Activated CD4-positive, alpha-beta T cell treated with anti-CD3 and anti-CD28 coated beads, Interleukin-10, Interleukin-2, amounts not matched to agents 100 ng/mL and 50 ng/mL, durations not matched to agents 16 hours and 8 hours (primary cell): Measurements from ENCODE around the gene OSBPL2.

Source experiments
- DNase-seq: peaks from one replicate; pipeline ENCODE4 v3.0.0-alpha.2; 2020

OSBPL2 gene

GRCh38 chr20:62236766-62237513 is 1.4 kb upstream of the OSBPL2 start:
- DNase-seq: no peak

DNA sequence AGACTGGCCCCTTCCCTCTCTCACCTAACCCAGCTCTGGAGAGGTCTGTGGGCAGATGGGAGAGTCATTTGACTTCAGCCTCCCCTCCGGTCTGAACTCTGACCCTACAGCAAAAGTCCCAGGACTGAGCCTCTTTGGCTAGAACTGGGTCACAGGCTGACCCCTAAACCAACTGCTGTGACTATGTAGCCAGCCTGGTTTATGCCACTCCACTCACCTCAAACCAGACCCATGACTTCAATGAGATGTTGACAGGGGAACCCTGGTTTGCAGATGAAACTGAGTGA is 864 bp upstream of the OSBPL2 start:
- DNase-seq: no peak

- DNase-seq: no peak
These were observed 402 bp downstream of the OSBPL2 start for GRCh38 chr20:62238569-62239277.

DNA sequence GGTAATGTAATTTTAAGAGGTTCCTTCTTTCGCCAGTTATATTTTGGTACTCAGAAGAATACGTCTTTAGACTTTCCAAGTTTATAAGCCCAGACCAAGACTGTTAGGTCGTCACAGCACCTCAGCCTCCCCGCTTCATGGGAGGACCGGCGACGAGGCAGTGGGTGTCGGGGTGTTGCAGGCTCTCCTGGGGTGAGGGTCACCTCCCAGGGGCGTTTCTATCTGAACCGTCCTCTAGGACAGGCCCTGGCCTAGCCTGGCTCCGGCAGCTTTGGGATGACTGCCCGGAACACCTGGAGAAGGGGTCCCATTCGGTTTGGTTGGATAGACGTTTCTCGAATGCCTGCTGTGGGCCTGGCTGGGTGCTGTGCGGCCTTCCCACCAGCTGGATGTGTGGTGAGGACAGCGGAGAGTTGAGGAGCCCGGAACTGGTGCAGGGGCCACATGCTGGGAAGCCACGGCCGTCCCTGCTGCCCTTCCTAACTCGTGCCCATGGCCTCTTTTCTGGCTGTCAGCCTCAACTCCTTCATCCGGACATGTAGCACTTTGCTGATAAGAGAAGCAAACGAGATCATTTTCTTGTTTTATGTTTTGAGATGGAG is 1.1 kb downstream of the OSBPL2 start:
- no peak for DNase-seq

DNA sequence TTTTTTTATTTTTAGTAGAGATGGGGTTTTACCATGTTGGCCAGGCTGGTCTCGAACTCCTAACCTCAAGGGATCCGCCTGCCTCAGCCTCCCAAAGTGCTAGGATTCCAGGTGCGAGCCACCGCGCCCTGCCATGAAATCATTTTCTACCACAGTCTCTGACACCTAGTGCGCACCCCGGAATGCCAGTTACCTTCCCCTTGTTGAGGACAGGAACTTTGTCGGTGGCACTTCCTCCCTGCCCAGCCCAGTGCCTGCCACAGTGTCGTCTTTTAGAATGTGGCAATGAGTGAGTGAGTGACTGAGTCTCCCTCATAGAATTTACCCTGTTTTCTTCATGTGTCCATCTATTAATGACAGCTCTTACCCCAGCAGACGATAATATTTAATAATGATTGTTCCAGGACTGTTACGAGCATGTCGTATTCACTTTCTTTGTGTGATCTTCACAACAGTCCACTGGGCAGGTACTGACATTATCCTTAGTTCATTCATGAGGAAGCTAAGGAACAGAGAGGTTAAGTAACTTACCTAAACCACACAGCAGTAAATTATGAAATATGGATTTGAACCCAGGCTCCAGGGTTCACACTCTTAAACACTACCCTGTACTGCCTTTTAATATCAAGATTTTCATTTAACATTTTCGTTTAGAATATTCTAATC is 1.8 kb downstream of the OSBPL2 start:
- no peak for DNase-seq

GRCh38 chr20:62241506-62241905 is 3.2 kb downstream of the OSBPL2 start:
- DNase-seq: no peak

DNA sequence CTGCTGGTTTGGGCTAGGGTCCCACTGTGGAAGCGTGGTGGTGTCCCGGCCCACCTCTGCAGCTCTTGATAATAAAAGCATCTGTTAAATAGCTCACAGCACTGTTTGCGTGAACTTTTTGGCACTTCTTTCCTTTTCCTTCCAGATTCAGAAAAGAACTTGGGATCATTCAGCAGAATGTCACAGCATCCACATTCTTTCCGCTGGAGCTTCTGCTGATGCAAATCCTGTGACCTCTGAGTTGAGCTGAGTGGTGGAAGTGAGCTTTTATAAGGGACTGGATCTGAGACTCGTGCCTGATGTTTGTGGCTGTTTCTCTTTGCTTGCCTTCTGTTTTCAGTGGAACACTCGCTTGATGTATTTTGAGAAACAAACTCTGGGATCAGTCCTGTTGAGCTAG is 3.9 kb downstream of the OSBPL2 start:
- no peak for DNase-seq

DNA sequence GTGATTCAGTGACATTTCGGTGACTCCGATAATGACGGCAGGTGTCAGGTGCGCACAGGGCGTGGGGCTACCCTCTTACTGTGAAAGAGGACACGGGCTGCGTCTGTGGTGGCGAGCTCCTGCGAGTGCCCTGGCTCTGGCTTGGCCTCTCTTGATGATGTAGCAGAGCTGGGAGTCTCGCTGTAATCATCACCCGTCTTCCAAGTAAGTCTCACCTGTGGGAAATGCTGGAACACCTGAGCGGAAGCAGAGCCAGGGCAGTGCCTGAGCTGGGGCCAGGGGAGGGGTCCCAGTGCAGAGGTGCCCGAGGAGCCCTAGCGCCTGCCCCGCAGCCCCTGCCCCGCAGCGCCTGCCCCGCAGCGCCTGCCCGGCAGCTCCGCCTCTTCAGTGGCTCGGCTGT is 4.8 kb downstream of the OSBPL2 start:
- DNase-seq: no peak

GRCh38 chr20:62243906-62244515 is 5.7 kb downstream of the OSBPL2 start:
- DNase-seq: no peak

- no peak for DNase-seq
These were observed 6.4 kb downstream of the OSBPL2 start for GRCh38 chr20:62244644-62245108.

DNA sequence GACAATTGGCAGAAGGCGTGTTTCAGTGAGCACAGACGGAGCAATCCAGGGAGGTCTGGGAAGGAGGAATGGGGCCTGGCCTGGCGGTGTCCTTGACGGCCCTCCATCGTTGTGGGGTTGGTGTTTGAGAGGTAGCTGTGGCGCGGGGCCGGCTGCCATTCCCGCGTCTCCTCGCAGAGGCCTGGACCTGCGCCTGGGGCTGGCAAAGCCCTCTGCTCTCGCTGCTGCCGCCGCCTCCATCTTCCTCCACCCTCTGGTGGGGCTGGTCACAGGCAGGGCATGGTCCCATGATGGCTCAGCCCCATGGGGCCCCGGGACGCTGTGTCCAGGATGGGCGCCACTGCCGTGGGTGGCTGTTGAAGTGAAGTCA is 7.6 kb downstream of the OSBPL2 start:
- no peak for DNase-seq

- DNase-seq: no peak
These were observed 8.1 kb downstream of the OSBPL2 start for GRCh38 chr20:62246431-62246830.

DNA sequence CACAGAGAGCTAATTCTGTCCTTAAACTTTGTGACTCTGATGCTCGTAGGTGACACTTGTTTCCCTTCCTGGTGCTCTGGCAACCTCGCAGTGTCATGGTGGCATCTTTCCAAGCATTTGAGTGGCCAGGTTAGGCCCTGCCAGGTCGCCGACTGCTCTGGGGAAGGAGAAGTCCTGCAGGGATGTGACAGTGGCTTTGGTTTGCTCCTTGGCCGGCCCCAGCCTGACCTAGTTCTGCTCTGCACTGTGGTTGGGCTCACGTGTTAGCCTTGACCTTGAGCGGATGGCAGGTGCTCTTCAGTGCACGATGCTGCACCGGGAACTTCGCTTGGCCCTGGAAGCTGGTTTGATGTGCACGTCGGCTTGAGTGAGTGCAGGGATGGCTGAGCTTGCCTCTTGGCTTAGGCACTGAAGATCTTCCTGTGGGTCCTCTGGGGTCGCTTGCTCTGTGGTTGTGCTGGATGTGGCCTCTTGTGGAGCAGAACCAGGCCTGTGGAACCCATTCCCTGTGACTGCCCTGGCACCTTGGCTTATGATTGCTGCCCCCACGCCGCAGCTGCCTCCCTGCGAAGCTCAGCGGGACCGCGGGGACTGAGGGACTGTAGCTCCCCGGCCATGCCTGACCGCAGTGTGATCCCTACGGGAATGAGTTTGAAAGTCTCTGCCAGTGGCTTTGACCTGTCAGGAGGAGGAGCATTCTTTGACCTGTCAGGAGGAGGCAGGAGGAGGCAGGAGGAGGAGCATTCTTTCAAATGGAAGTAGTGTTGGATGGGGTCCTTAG is 8.7 kb downstream of the OSBPL2 start:
- DNase-seq: no peak

- no peak for DNase-seq
These were observed 10.7 kb downstream of the OSBPL2 start for GRCh38 chr20:62248890-62249560.

GRCh38 chr20:62252342-62252966 is 14.1 kb downstream of the OSBPL2 start:
- no peak for DNase-seq

GRCh38 chr20:62253398-62253797 is 15.1 kb downstream of the OSBPL2 start:
- DNase-seq: no peak

- no peak for DNase-seq
These were observed 15.9 kb downstream of the OSBPL2 start for GRCh38 chr20:62254021-62254724.

- no peak for DNase-seq
These were observed 17.7 kb downstream of the OSBPL2 start for GRCh38 chr20:62255976-62256375.

GRCh38 chr20:62258499-62259293 is 20.4 kb downstream of the OSBPL2 start:
- no peak for DNase-seq

GRCh38 chr20:62259294-62259565 is 20.9 kb downstream of the OSBPL2 start:
- DNase-seq: no peak
